Thyroid gland (tissue), 4 donors: ENCODE data around the gene SAT1.

ENCODE experiments used
- POLR2A ChIP-seq, 2 donors: fragments of 450-650 bp; IDR thresholded peaks; one replicate each; pipeline ENCODE4 v1.6.1; 2017; ENCODE audit warnings: antibody characterized with exemption in 2 of 2, mild to moderate bottlenecking in 2 of 2, moderate library complexity in 1 of 2
- TF ChIP-seq, protein P1 (sequence below), 6 experiments: fragments of 200-600 bp in 3 of 6; fragments of 450-650 bp in 3 of 6; sonication (generic) in 3 of 6; IDR thresholded peaks; one replicate each; pipeline ENCODE4 v1.5.1; 2016 to 2019; ENCODE audit warnings: antibody characterized with exemption in 6 of 6, mild to moderate bottlenecking in 2 of 6, inconsistent platforms in 1 of 6, moderate library complexity in 1 of 6

DNA sequence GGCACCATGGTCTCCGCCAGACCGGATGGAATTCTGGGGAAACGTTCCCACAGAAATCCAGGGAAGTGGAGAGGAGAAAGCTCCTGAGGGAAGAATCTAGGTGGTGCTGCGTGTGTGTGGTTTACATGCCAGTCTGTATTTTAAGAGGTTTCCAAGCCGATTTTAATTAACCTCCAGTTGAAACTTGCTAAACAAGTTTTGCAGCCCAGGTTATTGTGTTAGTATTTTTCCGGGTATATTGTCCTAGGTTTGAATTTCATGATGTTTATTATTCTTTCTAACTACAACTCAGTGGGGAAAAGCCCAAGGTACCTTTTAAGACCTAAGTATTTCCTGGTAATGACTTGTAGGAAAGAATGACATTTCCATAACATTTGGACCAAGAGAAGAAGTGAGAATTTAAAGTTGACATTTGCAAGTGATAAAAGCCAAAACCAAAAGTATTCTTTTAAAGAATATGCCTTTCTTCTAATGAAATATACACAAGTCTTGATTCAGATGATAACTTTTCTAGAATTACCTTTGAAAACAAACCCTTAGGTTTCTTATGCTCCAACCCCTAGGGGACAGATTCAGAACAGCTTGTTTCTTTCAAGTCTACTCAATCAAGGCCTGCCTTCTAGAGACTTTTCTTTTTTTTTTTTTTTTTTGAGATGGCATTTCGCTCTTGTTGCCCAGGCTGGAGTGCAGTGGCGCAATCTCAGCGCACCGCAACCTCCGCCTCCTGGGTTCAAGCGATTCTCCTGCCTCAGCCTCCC, 14.6 kb downstream of the SAT1 start:
- TF ChIP-seq, protein P1, sequence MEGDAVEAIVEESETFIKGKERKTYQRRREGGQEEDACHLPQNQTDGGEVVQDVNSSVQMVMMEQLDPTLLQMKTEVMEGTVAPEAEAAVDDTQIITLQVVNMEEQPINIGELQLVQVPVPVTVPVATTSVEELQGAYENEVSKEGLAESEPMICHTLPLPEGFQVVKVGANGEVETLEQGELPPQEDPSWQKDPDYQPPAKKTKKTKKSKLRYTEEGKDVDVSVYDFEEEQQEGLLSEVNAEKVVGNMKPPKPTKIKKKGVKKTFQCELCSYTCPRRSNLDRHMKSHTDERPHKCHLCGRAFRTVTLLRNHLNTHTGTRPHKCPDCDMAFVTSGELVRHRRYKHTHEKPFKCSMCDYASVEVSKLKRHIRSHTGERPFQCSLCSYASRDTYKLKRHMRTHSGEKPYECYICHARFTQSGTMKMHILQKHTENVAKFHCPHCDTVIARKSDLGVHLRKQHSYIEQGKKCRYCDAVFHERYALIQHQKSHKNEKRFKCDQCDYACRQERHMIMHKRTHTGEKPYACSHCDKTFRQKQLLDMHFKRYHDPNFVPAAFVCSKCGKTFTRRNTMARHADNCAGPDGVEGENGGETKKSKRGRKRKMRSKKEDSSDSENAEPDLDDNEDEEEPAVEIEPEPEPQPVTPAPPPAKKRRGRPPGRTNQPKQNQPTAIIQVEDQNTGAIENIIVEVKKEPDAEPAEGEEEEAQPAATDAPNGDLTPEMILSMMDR (IDR thresholded peaks at IDR 0.05) = peak in 2 of 6 experiments; percentile 26 to 50
- TF ChIP-seq POLR2A (IDR thresholded peaks at IDR 0.05) = peak in 1 of 2 donors; percentile 33
